Activated T-cell treated with anti-CD3 and anti-CD28 coated beads, Interleukin-2, amount 50 U/mL, for 1 hour (primary cell): Measurements from ENCODE around the gene OR8G5.
"Not testable (repeated sequence)": the region's sequence is repeated elsewhere in the genome, so short reads cannot be mapped to it uniquely, and the experiment has no call there.

ENCODE experiments used
- DNase-seq: peaks from one replicate; pipeline ENCODE4 v3.0.0-alpha.2; 2020

OR8G5 gene

GRCh38 chr11:124256076-124256475 lies at the start of gene OR8G5:
Gene OR8G5 (plus strand): TSS chr11:124256376. CDS start chr11:124264932, 8,556 bp downstream.
- DNase-seq, result no peak

- no peak for DNase-seq
Observed at GRCh38 chr11:124207102-124207792, 48.9 kb upstream of the OR8G5 start.

GRCh38 chr11:124209824-124210357 lies 46.3 kb upstream of the OR8G5 start:
- DNase-seq, result no peak

- DNase-seq, result no peak
Observed at GRCh38 chr11:124210421-124210820, 45.8 kb upstream of the OR8G5 start.

- DNase-seq, result no peak
Observed at GRCh38 chr11:124211321-124211720, 44.9 kb upstream of the OR8G5 start.

GRCh38 chr11:124214027-124214426 lies 42.1 kb upstream of the OR8G5 start:
- no peak for DNase-seq

- no peak for DNase-seq
Observed at GRCh38 chr11:124219126-124219525, 37.0 kb upstream of the OR8G5 start.

- DNase-seq, result no peak
Observed at GRCh38 chr11:124222407-124222806, 33.8 kb upstream of the OR8G5 start.

GRCh38 chr11:124224618-124225423 lies 31.4 kb upstream of the OR8G5 start:
- DNase-seq, result not testable (repeated sequence)

GRCh38 chr11:124225471-124225870 lies 30.7 kb upstream of the OR8G5 start:
- no peak for DNase-seq

GRCh38 chr11:124233376-124233775 lies 22.8 kb upstream of the OR8G5 start:
- DNase-seq, result no peak

- no peak for DNase-seq
Observed at GRCh38 chr11:124238512-124238911, 17.7 kb upstream of the OR8G5 start.

- DNase-seq, result no peak
Observed at GRCh38 chr11:124240621-124241397, 15.4 kb upstream of the OR8G5 start, which contains the start of gene OR8G1. Gene OR8G1 (plus strand): TSS chr11:124241095. CDS start chr11:124249676, 8,581 bp downstream.

GRCh38 chr11:124249869-124250268 lies 6.3 kb upstream of the OR8G5 start:
- not testable (repeated sequence) for DNase-seq

GRCh38 chr11:124265041-124265440 lies 8.9 kb downstream of the OR8G5 start:
- not testable (repeated sequence) for DNase-seq

- DNase-seq, result not testable (repeated sequence)
Observed at GRCh38 chr11:124270886-124271285, 14.7 kb downstream of the OR8G5 start.

- DNase-seq, result no peak
Observed at GRCh38 chr11:124274000-124274399, 17.8 kb downstream of the OR8G5 start.

GRCh38 chr11:124276081-124276480 lies 19.9 kb downstream of the OR8G5 start:
- no peak for DNase-seq

- DNase-seq, result no peak
Observed at GRCh38 chr11:124277207-124277606, 21.0 kb downstream of the OR8G5 start.

GRCh38 chr11:124277804-124278203 lies 21.6 kb downstream of the OR8G5 start:
- no peak for DNase-seq

- DNase-seq, result no peak
Observed at GRCh38 chr11:124278261-124278660, 22.1 kb downstream of the OR8G5 start.

- no peak for DNase-seq
Observed at GRCh38 chr11:124285610-124286344, 29.6 kb downstream of the OR8G5 start.
